GM21825 (cell line): Measurements from ENCODE around the gene SHOC2.

ENCODE experiments used
- ATAC-seq: cut with Tn5 transposase; IDR thresholded peaks from one replicate; pipeline ENCODE4 v1.9.1; 2021; ENCODE audit warnings: mild to moderate bottlenecking, moderate library complexity; ENCODE audit not compliant: unreplicated experiment

SHOC2 gene

GRCh38 chr10:110944792-110945396 is 25.5 kb downstream of the SHOC2 start:
- no peak for ATAC-seq

GRCh38 chr10:110946496-110946895 is 27.1 kb downstream of the SHOC2 start:
- ATAC-seq: no peak

GRCh38 chr10:110947061-110947595 is 27.7 kb downstream of the SHOC2 start:
- no peak for ATAC-seq

- ATAC-seq: no peak
These were observed 32.0 kb downstream of the SHOC2 start for GRCh38 chr10:110951381-110951780.

GRCh38 chr10:110957606-110958005 is 38.2 kb downstream of the SHOC2 start:
- ATAC-seq: no peak

- ATAC-seq: no peak
These were observed 40.3 kb downstream of the SHOC2 start for GRCh38 chr10:110959379-110960332.

- ATAC-seq: no peak
These were observed 40.9 kb downstream of the SHOC2 start for GRCh38 chr10:110960333-110960712.

- no peak for ATAC-seq
These were observed 43.0 kb downstream of the SHOC2 start for GRCh38 chr10:110962443-110962842.

GRCh38 chr10:110963162-110963561 is 43.8 kb downstream of the SHOC2 start:
- ATAC-seq: no peak

- ATAC-seq: no peak
These were observed 45.3 kb downstream of the SHOC2 start for GRCh38 chr10:110964681-110965080.

GRCh38 chr10:110965216-110965615 is 45.8 kb downstream of the SHOC2 start:
- no peak for ATAC-seq

- ATAC-seq: no peak
These were observed 46.7 kb downstream of the SHOC2 start for GRCh38 chr10:110966146-110966545.

- ATAC-seq: no peak
These were observed 47.7 kb downstream of the SHOC2 start for GRCh38 chr10:110967009-110967630.

- ATAC-seq: no peak
These were observed 48.2 kb downstream of the SHOC2 start for GRCh38 chr10:110967645-110968044.

GRCh38 chr10:110969183-110969582 is 49.8 kb downstream of the SHOC2 start:
- no peak for ATAC-seq

- ATAC-seq: no peak
These were observed 52.2 kb downstream of the SHOC2 start for GRCh38 chr10:110971638-110972037.

GRCh38 chr10:110972231-110973134 is 53.1 kb downstream of the SHOC2 start:
- no peak for ATAC-seq

- ATAC-seq: no peak
These were observed 54.0 kb downstream of the SHOC2 start for GRCh38 chr10:110973400-110973799.

GRCh38 chr10:110976577-110976976 is 57.2 kb downstream of the SHOC2 start:
- ATAC-seq: no peak

- ATAC-seq: no peak
These were observed 58.3 kb downstream of the SHOC2 start for GRCh38 chr10:110977662-110978061.
